ENCODE results near the gene CDC20.

Gene CDC20

DNA sequence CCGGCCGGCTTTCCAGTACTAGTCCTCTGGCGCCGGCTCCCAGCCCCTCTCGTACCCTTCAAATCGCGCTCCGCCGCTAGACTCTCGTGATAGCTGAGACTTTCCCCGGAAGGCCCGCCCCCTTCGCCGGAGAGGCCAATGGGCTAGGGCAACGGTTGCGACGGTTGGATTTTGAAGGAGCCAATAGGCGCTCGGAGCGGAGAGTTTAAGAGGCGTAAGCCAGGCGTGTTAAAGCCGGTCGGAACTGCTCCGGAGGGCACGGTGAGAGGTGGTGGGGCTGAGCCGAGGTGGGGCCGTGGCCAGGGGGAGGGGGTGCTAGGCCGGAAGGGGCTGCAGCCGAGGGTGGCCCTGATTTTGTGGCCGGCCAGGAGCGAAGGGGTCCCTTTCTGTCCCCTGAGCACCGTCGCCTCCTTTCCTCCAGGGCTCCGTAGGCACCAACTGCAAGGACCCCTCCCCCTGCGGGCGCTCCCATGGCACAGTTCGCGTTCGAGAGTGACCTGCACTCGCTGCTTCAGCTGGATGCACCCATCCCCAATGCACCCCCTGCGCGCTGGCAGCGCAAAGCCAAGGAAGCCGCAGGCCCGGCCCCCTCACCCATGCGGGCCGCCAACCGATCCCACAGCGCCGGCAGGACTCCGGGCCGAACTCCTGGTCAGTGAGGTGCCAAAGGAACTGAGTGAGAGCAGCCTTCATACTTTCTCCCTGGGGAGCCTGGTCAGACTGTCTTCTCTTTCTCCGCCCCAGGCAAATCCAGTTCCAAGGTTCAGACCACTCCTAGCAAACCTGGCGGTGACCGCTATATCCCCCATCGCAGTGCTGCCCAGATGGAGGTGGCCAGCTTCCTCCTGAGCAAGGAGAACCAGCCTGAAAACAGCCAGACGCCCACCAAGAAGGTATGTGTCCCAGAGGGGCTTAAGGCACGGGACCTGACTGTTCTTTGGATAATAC is at the start of gene CDC20:
Gene CDC20 (plus strand): TSS at position 236 of the 948 bp plus-strand sequence. CDS start 235 bp downstream, at position 471.
- peak; percentile 99 to 100 for DNase-seq

DNA sequence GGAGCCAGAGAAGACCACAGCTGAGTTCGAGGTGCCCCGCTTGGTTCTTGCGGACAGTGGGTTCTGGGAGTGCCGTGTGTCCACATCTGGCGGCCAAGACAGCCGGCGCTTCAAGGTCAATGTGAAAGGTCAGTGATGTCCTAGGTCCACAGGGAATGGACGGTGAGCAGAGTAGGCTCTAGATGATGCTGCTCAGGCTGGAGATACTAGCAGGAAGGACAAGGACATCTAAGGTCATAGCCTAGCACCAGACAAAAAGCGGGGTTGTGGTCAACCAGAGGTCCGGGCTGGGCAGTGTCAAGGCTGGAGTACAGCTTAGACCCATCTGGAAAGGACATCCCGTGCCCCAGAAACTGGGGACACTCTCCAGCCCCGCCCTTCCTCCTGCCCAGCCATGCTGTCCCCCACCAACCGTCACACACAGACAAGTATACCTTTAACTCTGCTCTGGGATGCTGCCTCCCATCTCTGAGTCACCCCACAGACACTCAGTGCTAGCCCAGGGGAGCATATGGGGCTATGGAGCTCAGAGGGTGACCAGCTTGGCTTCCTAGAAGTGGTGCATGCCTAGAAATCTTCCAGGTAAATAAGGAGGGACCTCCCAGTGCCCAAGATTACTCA is 49.3 kb upstream of the CDC20 start:
- DNase-seq: no peak

DNA sequence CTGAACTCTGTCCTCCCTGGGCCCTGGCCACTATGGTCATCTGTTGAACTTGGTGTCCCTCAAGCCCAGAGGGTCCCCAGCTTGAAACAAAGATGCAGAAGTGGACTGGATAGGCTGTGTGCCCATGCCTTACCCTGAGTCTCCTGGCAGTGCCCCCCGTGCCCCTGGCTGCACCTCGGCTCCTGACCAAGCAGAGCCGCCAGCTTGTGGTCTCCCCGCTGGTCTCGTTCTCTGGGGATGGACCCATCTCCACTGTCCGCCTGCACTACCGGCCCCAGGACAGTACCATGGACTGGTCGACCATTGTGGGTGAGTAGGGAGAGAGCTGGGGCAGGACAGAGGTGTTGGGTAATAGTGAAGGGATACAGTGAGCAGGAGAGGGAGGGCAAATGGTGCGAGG is 47.3 kb upstream of the CDC20 start:
- no peak for DNase-seq

DNA sequence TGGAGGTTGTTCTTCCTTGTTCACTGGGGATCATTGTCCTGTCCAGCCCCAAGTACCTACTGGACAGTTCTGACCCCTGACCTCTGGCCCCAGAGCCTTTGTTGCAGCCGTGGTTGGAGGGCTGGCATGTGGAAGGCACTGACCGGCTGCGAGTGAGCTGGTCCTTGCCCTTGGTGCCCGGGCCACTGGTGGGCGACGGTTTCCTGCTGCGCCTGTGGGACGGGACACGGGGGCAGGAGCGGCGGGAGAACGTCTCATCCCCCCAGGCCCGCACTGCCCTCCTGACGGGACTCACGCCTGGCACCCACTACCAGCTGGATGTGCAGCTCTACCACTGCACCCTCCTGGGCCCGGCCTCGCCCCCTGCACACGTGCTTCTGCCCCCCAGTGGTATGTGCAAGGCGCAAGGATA is 46.6 kb upstream of the CDC20 start:
- no peak for DNase-seq

DNA sequence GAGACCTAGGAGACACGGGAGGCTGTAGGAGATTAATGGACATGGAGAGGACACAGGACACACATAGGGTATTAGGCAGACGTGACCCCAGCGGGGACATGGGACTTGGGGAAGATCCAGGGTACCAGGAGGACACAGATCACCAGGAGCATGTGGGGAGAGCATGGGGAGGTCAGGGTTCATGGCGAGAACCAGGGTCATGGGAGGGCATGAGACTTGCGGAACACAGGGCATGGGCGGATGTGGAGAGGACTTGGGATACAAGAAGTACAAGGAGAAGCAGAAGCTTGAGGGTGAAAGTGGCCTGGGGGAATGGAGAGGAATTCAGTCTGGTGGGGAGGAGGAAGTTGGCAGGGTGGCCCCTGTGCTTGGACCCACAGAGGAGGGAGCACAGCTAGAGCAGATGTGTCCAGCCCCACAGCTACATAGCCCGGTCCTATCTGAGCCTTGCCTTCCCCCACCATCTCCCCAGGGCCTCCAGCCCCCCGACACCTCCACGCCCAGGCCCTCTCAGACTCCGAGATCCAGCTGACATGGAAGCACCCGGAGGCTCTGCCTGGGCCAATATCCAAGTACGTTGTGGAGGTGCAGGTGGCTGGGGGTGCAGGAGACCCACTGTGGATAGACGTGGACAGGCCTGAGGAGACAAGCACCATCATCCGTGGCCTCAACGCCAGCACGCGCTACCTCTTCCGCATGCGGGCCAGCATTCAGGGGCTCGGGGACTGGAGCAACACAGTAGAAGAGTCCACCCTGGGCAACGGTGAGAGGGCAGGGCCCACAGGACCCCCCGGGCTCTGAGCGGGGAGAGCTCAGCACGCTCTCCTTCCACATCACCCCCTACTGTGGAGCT is 45.9 kb upstream of the CDC20 start:
- DNase-seq: no peak

DNA sequence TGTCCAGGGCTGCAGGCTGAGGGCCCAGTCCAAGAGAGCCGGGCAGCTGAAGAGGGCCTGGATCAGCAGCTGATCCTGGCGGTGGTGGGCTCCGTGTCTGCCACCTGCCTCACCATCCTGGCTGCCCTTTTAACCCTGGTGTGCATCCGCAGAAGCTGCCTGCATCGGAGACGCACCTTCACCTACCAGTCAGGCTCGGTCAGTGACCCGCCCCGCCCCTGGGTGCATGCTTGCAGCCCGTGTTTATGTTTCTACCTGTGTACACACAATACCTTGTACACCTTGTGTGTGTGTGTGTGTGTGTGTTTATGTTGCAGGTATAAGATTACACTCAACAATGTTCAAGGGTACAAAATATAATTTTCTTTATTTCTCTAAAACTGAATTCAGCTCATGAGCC is 45.0 kb upstream of the CDC20 start:
- DNase-seq: no peak

DNA sequence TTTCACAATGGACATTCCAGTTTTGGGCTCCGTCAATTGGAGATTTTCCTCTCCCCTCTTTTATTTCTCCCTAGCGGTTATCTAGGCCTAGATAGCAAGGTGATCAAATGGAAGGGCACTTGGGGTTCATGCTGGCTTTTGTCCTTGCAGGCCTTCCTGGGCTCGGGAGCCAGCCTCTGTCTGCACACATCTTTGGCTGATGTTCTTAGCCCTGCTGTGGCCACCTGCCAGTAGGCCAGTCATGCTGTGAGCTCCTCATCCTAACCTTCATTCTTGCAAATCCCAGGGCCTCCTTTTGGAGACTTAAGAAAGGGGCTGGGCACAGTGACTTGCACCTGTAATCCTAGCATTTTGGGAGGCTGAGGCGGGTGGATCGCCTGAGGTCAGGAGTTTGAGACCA is 44.5 kb upstream of the CDC20 start:
- no peak for DNase-seq

DNA sequence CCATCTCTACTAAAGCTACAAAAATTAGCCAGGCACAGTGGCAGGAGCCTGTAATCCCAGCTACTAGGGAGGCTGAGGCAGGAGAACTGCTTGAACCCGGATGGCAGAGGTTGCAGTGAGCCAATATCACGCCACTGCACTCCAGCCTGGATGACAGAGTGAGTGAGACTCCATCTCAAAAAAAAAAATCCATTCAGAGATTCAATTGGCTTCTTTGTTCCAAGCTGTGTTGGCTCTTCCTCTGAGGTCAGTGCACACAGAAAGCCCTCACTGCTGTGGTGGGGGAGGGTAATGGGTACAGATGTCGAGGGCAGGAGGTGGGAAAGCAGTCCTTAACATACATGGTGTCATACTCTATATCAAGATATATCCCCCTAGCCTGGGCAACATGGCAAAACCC is 43.3 kb upstream of the CDC20 start:
- DNase-seq: no peak

DNA sequence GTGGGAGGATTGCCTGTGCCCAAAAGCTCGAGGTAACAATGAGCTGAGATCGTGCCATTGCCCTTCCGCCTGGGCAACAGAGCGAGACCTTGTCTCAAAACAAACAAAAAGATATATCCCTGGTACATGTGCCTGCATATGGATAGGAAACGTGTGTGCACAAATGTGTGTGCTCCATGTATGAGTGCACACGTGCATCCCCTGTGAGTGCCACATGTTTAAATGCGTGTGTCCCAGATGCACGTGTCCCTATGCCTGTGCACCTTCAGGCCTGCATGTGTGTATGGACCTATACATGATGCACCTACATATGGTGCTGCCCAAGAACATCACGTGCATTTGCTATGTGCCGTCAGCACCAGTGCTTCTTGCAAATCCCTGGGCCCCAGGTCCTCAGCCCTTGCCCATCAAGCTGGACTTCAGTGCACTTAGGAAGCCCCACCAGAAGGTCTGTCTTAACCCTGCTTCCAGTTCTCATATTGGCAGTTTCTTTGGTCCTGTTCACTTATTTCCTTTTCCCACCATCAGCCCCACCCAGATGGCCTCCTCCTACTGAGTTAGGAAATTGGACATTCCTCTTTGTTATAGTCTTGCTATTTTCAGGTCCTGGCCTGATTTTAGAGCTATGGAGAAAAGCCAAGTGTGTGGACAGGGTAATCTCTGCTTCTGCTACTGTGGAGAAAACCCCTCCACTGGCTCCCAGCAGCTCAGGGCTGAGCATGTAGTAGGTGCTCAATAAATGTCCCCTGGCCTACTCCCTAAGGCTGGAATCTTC is 42.6 kb upstream of the CDC20 start:
- no peak for DNase-seq

DNA sequence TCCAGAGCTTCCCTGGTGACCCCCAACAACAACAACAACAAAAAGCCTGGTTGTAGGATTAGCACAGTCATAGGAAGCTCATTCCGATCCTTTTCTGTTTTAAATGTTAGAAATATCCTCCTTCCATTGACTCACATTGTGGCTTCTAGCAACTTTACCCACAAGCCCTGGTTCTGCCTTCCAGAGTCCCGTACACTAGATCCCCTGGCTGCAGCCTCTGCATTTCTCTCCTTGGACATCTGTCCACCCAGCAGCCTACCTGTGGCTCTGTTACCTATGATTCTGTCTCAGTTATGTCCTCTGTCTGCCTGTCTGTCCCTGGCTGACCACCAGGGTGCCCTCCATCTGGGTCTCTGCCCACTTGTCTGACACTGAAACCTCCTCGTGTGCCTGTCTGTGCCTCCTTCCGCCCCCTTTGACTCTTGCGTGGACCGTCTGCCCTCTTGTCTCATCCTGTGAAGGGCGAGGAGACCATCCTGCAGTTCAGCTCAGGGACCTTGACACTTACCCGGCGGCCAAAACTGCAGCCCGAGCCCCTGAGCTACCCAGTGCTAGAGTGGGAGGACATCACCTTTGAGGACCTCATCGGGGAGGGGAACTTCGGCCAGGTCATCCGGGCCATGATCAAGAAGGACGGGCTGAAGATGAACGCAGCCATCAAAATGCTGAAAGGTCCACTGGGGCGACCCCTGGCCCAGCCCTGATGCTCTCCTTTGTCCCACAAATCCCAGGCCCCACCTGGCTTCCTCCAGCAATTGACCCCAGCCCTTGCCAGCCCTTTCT is 41.9 kb upstream of the CDC20 start:
- DNase-seq: no peak

DNA sequence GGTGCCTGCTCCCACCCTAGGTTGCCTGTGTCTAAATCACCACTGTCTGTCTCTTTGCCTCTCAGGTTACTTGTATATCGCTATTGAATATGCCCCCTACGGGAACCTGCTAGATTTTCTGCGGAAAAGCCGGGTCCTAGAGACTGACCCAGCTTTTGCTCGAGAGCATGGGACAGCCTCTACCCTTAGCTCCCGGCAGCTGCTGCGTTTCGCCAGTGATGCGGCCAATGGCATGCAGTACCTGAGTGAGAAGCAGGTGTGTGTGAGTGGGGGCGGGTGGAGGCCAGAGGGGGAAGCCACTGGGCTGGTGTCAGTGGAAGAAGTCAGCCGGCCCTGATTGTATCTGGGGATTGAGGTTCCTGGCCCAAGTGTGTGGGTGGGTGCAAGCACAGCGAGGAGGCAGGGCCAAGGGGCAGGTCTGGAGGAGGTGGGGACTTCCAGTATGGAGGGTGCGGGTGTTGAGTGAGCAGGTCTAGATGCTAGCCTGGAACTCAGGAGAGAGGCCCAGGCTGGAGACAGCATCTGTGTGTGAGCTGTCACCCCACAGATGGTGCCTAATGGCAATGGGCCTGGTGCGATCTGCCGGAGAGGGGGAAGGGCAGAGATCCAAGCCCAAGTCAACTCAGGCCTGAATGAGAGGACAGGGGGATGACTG is 40.8 kb upstream of the CDC20 start:
- DNase-seq: no peak

DNA sequence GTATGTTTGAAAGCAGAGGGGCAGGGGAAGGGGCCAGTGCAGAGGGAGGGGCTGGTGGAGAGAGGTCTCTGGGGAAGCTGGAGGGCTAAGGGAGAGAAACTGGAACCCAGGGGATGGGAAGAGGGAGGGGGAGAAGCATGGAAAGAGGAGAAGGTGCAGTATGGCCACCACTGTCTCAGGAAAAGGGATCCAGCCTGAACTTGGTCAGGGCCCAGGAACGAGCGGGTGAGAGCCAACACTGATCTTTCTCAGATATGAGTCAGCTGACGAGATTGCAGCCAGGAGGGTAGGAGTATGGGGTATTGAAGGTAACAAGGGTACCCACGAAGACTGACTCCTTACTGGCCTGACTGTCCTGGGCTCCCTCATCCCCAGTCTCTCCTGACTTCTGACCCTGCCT is 40.0 kb upstream of the CDC20 start:
- DNase-seq: no peak

DNA sequence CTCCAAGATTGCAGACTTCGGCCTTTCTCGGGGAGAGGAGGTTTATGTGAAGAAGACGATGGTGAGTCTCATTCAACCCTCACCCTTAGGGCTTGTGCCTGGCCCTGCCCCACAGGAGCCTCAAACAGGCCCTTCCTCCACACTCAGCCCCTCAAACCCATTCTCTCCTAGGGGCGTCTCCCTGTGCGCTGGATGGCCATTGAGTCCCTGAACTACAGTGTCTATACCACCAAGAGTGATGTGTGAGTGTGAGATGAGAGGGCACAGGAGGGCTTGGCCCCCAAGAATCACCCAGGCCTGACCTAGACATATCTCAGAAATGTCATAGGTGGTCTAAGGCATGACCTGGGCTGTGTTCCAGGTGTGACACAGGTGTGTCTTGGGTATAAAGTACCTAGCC is 39.5 kb upstream of the CDC20 start:
- DNase-seq: no peak

DNA sequence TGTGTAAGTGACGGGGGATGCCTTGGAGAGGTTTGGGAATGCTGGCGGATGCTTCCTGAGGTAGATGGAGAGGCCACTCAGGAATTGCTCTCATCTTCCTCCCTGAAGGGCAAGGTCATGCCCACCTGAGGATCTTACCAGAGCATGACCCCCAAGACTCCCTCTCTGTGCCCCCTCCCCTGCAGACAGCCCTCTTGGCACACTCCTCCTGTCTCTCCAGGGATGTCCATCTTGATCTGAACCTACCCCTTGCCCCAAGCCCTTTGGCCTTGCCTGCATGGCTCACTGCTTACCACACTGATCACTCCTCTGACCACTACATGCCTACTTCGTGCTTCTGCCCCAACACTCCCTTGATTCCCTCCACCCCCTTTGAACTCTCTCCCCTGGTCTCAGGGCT is 39.0 kb upstream of the CDC20 start:
- no peak for DNase-seq

DNA sequence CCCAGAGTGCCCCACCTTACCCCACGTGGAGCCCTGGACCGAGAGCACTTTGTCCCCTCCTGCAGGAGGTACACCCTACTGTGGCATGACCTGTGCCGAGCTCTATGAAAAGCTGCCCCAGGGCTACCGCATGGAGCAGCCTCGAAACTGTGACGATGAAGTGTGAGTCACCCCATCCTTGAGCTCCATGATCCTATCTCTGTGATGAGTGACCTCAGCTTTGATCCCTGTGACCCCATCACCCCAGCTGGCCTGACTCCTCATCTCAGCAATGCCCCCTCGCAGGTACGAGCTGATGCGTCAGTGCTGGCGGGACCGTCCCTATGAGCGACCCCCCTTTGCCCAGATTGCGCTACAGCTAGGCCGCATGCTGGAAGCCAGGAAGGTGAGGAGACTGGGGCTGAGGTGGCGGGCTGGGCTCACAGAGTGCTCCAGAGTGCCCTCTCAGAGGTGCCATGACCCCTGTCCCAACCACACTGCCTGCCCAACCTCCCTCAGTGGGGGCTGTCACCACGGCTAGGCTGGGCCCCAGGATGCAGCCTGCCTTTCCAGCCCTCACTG is 37.4 kb upstream of the CDC20 start:
- DNase-seq: no peak

DNA sequence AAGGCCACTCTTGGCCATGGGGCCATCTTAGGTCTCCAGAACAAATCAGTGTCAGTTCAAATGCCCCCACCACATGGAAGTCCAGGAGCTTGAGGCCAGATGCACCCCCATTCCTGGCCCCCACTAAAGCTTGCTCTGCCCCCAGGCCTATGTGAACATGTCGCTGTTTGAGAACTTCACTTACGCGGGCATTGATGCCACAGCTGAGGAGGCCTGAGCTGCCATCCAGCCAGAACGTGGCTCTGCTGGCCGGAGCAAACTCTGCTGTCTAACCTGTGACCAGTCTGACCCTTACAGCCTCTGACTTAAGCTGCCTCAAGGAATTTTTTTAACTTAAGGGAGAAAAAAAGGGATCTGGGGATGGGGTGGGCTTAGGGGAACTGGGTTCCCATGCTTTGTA is 36.3 kb upstream of the CDC20 start:
- no peak for DNase-seq

DNA sequence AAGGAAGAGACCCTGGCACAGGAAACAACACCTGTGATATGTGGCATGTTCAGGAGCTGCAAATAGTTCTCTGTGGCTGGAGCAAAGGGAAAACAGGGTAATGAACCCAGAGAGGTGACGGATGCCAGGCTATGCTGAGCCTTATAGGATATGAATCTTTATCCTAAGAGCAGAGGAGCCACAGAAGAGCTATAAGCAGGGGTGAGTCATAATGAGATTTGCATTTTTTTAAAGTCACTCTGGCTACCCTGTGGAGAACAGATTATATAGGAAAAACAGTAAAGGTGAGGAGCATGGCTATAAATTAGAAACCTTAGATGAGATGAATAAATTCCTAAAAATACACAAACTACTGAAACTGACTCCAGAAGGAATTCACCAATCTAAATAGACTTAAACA is 34.0 kb upstream of the CDC20 start:
- peak in 1 of 2 experiments; percentile 22 for DNase-seq

DNA sequence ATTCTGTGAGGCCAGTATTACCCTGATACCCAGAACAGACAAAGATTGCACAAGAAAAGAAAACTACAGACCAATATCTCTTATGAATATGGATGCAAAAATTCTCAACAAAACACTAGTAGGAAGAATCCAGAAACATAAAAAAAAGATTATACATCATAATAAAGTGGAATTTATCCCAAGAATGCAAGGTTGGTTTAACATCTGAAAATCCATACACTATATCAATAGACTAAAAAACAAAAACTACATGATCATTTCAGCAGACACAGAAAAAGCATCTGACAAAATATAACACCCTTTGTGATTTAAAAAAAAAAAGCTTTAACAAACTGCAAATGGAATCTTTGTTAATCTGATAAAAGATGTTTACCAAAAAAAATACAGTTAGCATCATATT is 33.4 kb upstream of the CDC20 start:
- DNase-seq: no peak

DNA sequence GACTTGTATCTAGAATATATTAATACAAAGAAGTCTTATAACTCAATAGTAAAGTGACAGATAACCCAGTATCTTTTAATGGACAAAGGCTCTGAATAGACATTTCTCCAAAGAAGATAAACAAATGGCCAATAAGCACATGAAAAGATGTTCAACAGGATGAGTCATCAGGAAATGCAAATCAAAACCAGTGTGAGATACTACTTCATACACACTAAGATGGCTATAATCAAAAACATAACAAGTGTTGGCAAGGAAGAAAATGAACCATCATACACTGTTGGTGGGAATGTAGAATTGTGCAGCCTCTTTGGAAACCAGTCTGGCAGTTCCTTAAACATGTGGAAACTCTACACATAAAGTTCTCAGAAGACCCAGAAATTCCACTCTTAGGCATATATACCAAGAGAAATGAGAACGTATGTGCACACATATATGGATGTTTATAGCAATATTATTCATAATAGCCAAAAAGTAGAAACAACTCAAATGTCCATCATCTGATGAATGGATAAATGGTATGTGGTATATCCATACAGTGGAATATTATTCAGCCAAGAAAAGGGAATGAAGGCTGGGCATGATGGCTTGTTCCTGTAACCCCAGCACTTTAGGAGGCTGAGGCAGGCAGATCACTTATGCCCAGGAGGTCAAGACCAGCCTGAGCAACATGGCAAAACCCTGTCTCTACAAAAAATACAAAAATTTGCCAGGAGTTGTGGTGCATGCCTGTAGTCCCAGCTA is 31.1 kb upstream of the CDC20 start:
- no peak for DNase-seq
